Panc1 (cell line): Measurements from ENCODE around the gene ANO2. TPM values are rescaled to one million over a fixed set of nuclear protein-coding genes. Genes with fewer than 3 reads are reported as not detected.

Source experiments
- ATAC-seq: fragments of 200-7000 bp; cut with Tn5 transposase; 2 replicates; pipeline ENCODE4 v1.9.1; 2020; ENCODE audit warnings: mild to moderate bottlenecking, moderate library complexity
- BruUV-seq: library from RNA; stranded (reverse); fragments of 400-500 nt; replicated peaks from 2 replicates; lab custom pipeline; 2021; lab: Mats Ljungman, UMichigan
- CTCF ChIA-PET: fragments of 300-600 bp; sonication (Branson Sonifier 250); formaldehyde crosslinking; loops from one replicate; lab custom pipeline; 2022; ENCODE audit warnings: antibody characterized with exemption; lab: Charles Lee
- POLR2A ChIA-PET: fragments of 300-600 bp; sonication (Branson Sonifier 250); formaldehyde crosslinking; loops from one replicate; lab custom pipeline; 2022; ENCODE audit warnings: antibody characterized with exemption; lab: Charles Lee
- DNase-seq: peaks from one replicate; pipeline ENCODE4 v3.0.0-alpha.2; 2010; ENCODE audit warnings: low read depth, low spot score
- H3K27ac ChIP-seq: 2 replicates; pipeline ENCODE4 v1.5.1; 2011; ENCODE audit warnings: mild to moderate bottlenecking, low read length, inconsistent platforms
- H3K27me3 ChIP-seq: fragments of 200-500 bp; sonication (Bioruptor generic); 2 replicates; pipeline ENCODE4 v1.6.0; 2014; ENCODE audit warnings: low read length, inconsistent platforms; ENCODE audit not compliant: control insufficient read depth, insufficient read depth
- H3K36me3 ChIP-seq: fragments of 200-500 bp; sonication (Bioruptor generic); 2 replicates; pipeline ENCODE4 v1.5.1; 2014; ENCODE audit warnings: inconsistent platforms, mild to moderate bottlenecking, low read length, moderate library complexity; ENCODE audit not compliant: control insufficient read depth, insufficient read depth
- H3K4me1 ChIP-seq: 2 replicates; pipeline ENCODE4 v1.5.1; 2011; ENCODE audit warnings: inconsistent platforms, mild to moderate bottlenecking, low read length, moderate library complexity; ENCODE audit not compliant: control insufficient read depth, insufficient read depth
- H3K4me3 ChIP-seq, 2 experiments: 2 replicates each; pipeline ENCODE4 v1.5.1; 2011 to 2012; ENCODE audit warnings: low read depth in 2 of 2, low read length in 2 of 2, mild to moderate bottlenecking in 2 of 2, inconsistent platforms in 1 of 2, moderate library complexity in 1 of 2
- H3K9me3 ChIP-seq: fragments of 200-500 bp; sonication (Bioruptor generic); 2 replicates; pipeline ENCODE4 v1.5.1; 2014; ENCODE audit warnings: low read depth, mild to moderate bottlenecking, inconsistent platforms, low read length, moderate library complexity; ENCODE audit not compliant: control insufficient read depth, insufficient read depth
- CTCF ChIP-seq: fragments of 450-650 bp; IDR thresholded peaks from 2 replicates; pipeline ENCODE4 v1.5.1; 2017; ENCODE audit warnings: mild to moderate bottlenecking
- POLR2AphosphoS5 ChIP-seq: IDR thresholded peaks from 2 replicates; pipeline ENCODE4 v1.6.1; 2012; ENCODE audit warnings: mild to moderate bottlenecking, low read depth, low read length, moderate library complexity
- REST ChIP-seq, 2 experiments: IDR thresholded peaks; 2 replicates each; pipeline ENCODE4 v1.6.1; 2011 to 2012; ENCODE audit warnings: low read depth in 2 of 2, control low read depth in 1 of 2, low read length in 1 of 2, mild to moderate bottlenecking in 1 of 2, moderate library complexity in 1 of 2; ENCODE audit not compliant: insufficient read depth in 1 of 2
- SIN3A ChIP-seq: IDR thresholded peaks from 2 replicates; pipeline ENCODE4 v1.6.1; 2012; ENCODE audit warnings: low read depth, mild to moderate bottlenecking, low read length, moderate library complexity, borderline replicate concordance; ENCODE audit not compliant: insufficient read depth
- TCF7L2 ChIP-seq: IDR thresholded peaks from 2 replicates; pipeline ENCODE4 v1.6.1; 2011; ENCODE audit warnings: mild to moderate bottlenecking, low read depth, low read length, inconsistent platforms
- in situ Hi-C: cut with HindIII; loops from 2 replicates; pipeline ENCODE4 v1.10.0; 2016; ENCODE audit warnings: low sequenced_read_pairs, low pct_unique_long_range_greater_than_20kb
- intact Hi-C: fragments of 100-400 bp; cut with micrococcal nuclease; formaldehyde crosslinking; loops from one replicate; pipeline ENCODE4 v1.10.0; 2022; ENCODE audit not compliant: unreplicated experiment
- total RNA-seq: library from RNA; stranded (reverse); gene quantifications from one replicate; pipeline ENCODE4 v1.2.1, GENCODE V29; 2021; ENCODE audit not compliant: unreplicated experiment

ANO2 gene
- total RNA-seq, 1 experiment from 2014 or later, result not detected

DNA sequence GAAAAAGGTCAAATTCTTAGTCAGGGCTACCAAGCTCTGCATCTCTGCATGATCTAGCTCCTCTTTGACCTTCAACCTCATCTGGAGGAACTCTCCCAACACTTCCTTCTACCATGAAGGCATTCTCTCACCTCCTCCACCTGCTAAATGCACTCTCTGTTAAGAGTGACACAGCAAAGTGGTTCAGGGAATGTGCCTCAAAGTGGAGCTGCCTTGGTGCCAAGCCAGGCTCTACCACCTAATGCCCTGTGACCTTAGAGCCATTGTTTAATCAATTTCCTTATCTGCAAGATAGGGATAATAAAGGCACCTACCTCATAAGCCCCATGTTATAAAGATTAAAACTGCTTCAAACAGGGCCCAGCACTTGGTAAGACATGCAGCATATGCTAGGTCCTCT lies 236.7 kb downstream of the ANO2 start:
- intact Hi-C loops, result no loop called here
- H3K27me3 ChIP-seq, result no peaks in the 10 kb centered on the region
- CTCF ChIA-PET, result interaction anchor here (0.6 kb wide), 1 partner anchor 441 kb away, joined by 3 read pairs; no protein-coding TSS in a partner anchor
- H3K9me3 ChIP-seq, result no peaks in the 10 kb centered on the region
- TF ChIP-seq POLR2AphosphoS5 (no peak), SIN3A (no peak), REST (IDR thresholded peaks at IDR 0.05; ENCODE audit: insufficient read depth in 1 of 2, low read depth in 2 of 2, low read length in 1 of 2) (no peak), CTCF (no peak), TCF7L2 (no peak)
- in situ Hi-C loops, result no loop called here
- BruUV-seq, result no TSS peak
- H3K4me1 ChIP-seq, result no peaks in the 10 kb centered on the region
- POLR2A ChIA-PET, result no interaction called here
- DNase-seq (no peak), ATAC-seq (no peak)
- H3K36me3 ChIP-seq, result no peaks in the 10 kb centered on the region
- no peak overlapping the region for H3K27ac ChIP-seq
- H3K4me3 ChIP-seq, result no peak overlapping the region

- no peaks in the 10 kb centered on the region for H3K36me3 ChIP-seq
- intact Hi-C loops (no loop called here), in situ Hi-C loops (no loop called here)
- H3K4me3 ChIP-seq, result no peak overlapping the region
- no TSS peak for BruUV-seq
- CTCF ChIA-PET, result no interaction called here
- no peaks in the 10 kb centered on the region for H3K4me1 ChIP-seq
- H3K27ac ChIP-seq, result no peak overlapping the region
- H3K27me3 ChIP-seq, result no peaks in the 10 kb centered on the region
- no peak for ATAC-seq
- POLR2A ChIA-PET, result no interaction called here
- no peak for TF ChIP-seq SIN3A
- no peak for TF ChIP-seq POLR2AphosphoS5
- no peak for TF ChIP-seq TCF7L2
- TF ChIP-seq CTCF, result no peak
- TF ChIP-seq REST (IDR thresholded peaks at IDR 0.05; ENCODE audit: insufficient read depth in 1 of 2, low read depth in 2 of 2, low read length in 1 of 2), result no peak
- no peak for DNase-seq
- no peaks in the 10 kb centered on the region for H3K9me3 ChIP-seq
These were observed 238.8 kb downstream of the ANO2 start for GRCh38 chr12:5706247-5706646.
